Left lung (tissue), 10 donors: ENCODE data around the gene MRI1. TPM values are rescaled to one million over a fixed set of nuclear protein-coding genes. Genes with fewer than 3 reads are reported as not detected.

ENCODE experiments used
- ATAC-seq: fragments of 200-7000 bp; cut with Tn5 transposase; one replicate; pipeline ENCODE4 v1.9.1; 2020; ENCODE audit warnings: moderate library complexity
- DNase-seq, 4 donors: peaks; one replicate each; pipeline ENCODE4 v3.0.0-alpha.2; 2013 to 2020
- H3K27ac ChIP-seq, 2 donors: fragments of 200-600 bp; sonication (generic) in 1 of 2; one replicate each; pipeline versions ENCODE4 v1.5.0 to v1.8.0; 2020 to 2021
- H3K27me3 ChIP-seq, 2 donors: fragments of 200-600 bp; sonication (generic) in 1 of 2; one replicate each; pipeline versions ENCODE4 v1.5.0 to v1.8.0; 2020 to 2021
- H3K36me3 ChIP-seq, 2 donors: fragments of 200-600 bp; sonication (generic) in 1 of 2; one replicate each; pipeline versions ENCODE4 v1.5.0 to v1.8.0; 2020 to 2021
- H3K4me1 ChIP-seq, 2 donors: fragments of 200-600 bp; one replicate each; pipeline ENCODE4 v1.8.0; 2021
- H3K4me3 ChIP-seq, 2 donors: fragments of 200-600 bp; sonication (generic) in 1 of 2; one replicate each; pipeline versions ENCODE4 v1.5.0 to v1.8.0; 2020 to 2021; ENCODE audit warnings: mild to moderate bottlenecking in 1 of 2
- H3K9me3 ChIP-seq, 2 donors: fragments of 200-600 bp; sonication (generic) in 1 of 2; one replicate each; pipeline versions ENCODE4 v1.5.0 to v1.8.0; 2020 to 2021
- intact Hi-C, 2 donors: fragments of 100-400 bp; cut with DNase I; formaldehyde crosslinking; loops; one replicate each; pipeline versions ENCODE4 v1.11.2 to v1.14.2; 2022
- polyA plus RNA-seq, 6 donors: library from polyadenylated mRNA; unstranded; fragments of 120-200 nt; gene quantifications; one replicate each; pipeline ENCODE4 v1.2.1, GENCODE V29; 2013; ENCODE audit not compliant: insufficient read length in 6 of 6
- total RNA-seq, 2 donors: library from RNA; stranded (reverse); fragmentation: NEBNext Ultra II Directional; extraction: Animal tissue kit (Norgen Biotek cat#: 25700); gene quantifications; one replicate each; pipeline ENCODE4 v1.2.1, GENCODE V29; 2021
- TF ChIP-seq, protein P1 (sequence below), 2 donors: fragments of 200-600 bp; sonication (generic) in 1 of 2; IDR thresholded peaks; one replicate each; pipeline versions ENCODE4 v1.5.0 to v1.8.0; 2021; ENCODE audit warnings: antibody characterized with exemption in 2 of 2
- donor health status: DM: no; HTN: yes; CAD: no.
- donor health status: DM: no; HTN: no; CAD: no.

MRI1 gene
- total and polyA plus RNA-seq, 8 donors, result 29.0 to 76.7 (median 47.9) TPM

DNA sequence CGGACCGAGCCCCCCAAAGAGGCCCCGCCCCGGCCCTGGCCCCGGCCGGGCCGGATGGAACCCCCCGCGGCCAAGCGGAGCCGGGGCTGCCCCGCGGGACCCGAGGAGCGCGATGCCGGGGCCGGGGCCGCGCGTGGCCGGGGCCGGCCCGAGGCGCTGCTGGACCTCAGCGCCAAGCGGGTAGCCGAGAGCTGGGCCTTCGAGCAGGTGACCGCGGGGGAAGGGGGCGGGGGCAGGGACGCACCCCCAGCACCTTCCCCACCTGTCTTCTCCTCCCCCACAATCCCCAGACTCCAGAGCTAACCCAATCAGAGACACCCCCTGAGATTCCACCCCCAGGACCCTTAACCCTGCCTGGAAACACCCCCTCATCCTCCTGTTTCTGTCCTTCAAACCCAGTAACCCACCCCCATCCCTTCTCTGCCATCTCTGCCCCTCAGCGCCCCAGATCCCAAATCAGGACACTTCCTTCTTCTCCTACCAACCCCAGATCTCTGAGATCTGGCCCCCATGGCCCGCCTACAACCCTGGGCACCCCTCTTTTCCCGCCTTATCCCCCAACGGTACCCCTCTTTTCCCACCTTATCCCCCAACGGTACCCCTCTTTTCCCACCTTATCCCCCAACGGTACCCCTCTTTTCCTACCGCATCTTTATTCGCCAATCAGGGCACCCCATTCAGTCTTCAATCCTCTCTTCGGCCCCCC lies 31.4 kb downstream of the MRI1 start:
- Histone ChIP-seq H3K4me1 (peaks cover 16 to 37% of the 10 kb centered on the region in 2 donors), H3K27me3 (no peaks in the 10 kb centered on the region), H3K27ac (peak overlapping the region; percentile 85 to 90), H3K9me3 (no peaks in the 10 kb centered on the region), H3K4me3 (peak overlapping the region; percentile 57 to 67), H3K36me3 (no peaks in the 10 kb centered on the region)
- no peak for DNase-seq
- intact Hi-C loops, result no loop called here
- TF ChIP-seq, protein P1, sequence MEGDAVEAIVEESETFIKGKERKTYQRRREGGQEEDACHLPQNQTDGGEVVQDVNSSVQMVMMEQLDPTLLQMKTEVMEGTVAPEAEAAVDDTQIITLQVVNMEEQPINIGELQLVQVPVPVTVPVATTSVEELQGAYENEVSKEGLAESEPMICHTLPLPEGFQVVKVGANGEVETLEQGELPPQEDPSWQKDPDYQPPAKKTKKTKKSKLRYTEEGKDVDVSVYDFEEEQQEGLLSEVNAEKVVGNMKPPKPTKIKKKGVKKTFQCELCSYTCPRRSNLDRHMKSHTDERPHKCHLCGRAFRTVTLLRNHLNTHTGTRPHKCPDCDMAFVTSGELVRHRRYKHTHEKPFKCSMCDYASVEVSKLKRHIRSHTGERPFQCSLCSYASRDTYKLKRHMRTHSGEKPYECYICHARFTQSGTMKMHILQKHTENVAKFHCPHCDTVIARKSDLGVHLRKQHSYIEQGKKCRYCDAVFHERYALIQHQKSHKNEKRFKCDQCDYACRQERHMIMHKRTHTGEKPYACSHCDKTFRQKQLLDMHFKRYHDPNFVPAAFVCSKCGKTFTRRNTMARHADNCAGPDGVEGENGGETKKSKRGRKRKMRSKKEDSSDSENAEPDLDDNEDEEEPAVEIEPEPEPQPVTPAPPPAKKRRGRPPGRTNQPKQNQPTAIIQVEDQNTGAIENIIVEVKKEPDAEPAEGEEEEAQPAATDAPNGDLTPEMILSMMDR (IDR thresholded peaks at IDR 0.05), result no peak
- ATAC-seq, result peak; percentile 0

DNA sequence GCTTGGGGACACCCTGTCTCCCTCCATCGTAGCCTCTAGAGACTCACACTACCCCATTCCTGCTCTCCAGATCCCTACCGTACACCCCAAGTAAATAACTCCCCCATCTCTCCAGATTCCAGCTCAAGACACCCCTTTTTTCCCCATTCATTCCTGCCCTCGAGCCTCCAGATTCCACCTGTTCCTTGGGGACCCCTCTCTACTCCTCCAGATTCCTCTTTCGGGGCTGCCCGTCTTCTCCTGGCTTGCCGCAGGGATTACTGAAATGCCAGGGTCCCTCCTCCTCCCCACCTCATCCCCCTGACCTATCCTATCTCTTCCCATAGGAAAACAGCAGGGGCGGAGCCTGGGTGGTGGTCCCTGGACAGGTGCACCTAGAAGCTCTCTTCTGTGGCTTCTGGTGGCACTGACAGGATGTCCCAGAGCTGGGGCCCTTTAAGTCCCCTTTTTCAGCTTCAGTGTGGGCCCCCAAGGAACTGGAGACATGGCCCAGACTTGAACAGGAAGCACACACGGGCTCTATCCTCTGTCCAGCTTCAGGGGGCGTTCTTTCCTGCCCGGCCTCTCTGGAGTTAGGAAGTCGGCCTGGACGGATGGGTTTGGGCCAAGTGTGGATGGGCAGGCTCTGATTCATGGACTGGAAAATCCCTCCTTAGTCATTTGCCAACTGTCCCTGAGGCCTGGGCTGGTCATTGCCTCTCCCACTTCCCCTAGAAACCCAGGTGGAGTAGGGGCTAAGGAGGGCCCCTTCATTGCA lies 32.2 kb downstream of the MRI1 start:
- DNase-seq, result peak in 2 of 4 donors; percentile 78 to 80

DNA sequence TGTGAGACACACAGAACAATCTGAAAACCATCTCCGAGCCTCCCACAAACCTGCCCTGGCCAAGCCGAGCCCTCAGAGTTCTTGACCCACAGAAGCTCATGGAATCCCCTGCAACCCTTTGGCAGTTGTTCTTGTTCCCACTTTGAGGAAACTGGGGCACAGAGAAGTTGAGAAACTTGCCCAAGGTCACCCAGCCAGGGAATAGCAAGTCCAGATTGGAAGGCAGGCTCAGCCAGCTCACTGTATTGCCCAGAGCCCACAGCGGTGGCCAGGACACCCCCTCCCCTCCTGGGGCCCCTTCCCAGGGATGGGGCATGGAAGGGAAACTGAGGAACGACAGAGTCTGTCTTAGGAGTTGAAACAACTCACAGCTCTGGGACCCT lies 32.7 kb downstream of the MRI1 start:
- TF ChIP-seq, protein P1 (IDR thresholded peaks at IDR 0.05), result no peak
- no peak for DNase-seq
- Histone ChIP-seq H3K9me3 (no peaks in the 10 kb centered on the region), H3K4me3 (peak overlapping the region in 1 of 2 donors; percentile 67), H3K27ac (peak overlapping the region; percentile 85 to 90), H3K36me3 (no peaks in the 10 kb centered on the region), H3K4me1 (peaks cover 16 to 35% of the 10 kb centered on the region in 2 donors), H3K27me3 (no peaks in the 10 kb centered on the region)
- ATAC-seq, result no peak
- intact Hi-C loops, result no loop called here

More for the DNA sequence above, 32.2 kb downstream of the MRI1 start:
- Histone ChIP-seq H3K4me1 (peaks cover 16 to 35% of the 10 kb centered on the region in 2 donors), H3K36me3 (no peaks in the 10 kb centered on the region), H3K4me3 (peak overlapping the region; percentile 17 to 67), H3K27ac (peak overlapping the region; percentile 85 to 90), H3K9me3 (no peaks in the 10 kb centered on the region), H3K27me3 (no peaks in the 10 kb centered on the region)
- intact Hi-C loops, result no loop called here
- ATAC-seq, result peak; percentile 39
- TF ChIP-seq, protein P1 (IDR thresholded peaks at IDR 0.05), result no peak

DNA sequence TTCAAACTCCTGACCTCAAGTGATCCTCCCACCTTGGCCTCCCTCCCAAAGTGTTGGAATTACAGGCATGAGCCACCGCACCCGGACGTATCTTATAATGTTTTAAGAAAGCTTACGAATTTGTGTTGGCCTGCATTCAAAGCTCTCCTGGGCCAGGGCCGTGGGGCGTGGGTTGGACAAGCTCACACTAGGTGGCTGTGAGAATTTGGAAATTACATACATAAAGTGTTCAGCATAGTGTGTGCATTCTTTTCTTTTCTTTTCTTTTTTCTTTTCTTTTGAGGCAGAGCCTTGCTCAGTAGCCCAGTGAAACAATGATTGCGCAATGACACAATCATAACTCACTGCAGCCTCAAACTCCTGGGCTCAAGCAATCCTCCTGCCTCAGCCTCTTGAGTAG lies 33.5 kb downstream of the MRI1 start:
- H3K9me3 ChIP-seq, result no peaks in the 10 kb centered on the region
- H3K4me3 ChIP-seq, result no peak overlapping the region
- TF ChIP-seq, protein P1 (IDR thresholded peaks at IDR 0.05), result no peak
- peak overlapping the region; percentile 85 to 90 for H3K27ac ChIP-seq
- no peak for DNase-seq
- peaks cover 16 to 35% of the 10 kb centered on the region in 2 donors for H3K4me1 ChIP-seq
- no peaks in the 10 kb centered on the region for H3K27me3 ChIP-seq
- intact Hi-C loops, result no loop called here
- no peaks in the 10 kb centered on the region for H3K36me3 ChIP-seq
- no peak for ATAC-seq

DNA sequence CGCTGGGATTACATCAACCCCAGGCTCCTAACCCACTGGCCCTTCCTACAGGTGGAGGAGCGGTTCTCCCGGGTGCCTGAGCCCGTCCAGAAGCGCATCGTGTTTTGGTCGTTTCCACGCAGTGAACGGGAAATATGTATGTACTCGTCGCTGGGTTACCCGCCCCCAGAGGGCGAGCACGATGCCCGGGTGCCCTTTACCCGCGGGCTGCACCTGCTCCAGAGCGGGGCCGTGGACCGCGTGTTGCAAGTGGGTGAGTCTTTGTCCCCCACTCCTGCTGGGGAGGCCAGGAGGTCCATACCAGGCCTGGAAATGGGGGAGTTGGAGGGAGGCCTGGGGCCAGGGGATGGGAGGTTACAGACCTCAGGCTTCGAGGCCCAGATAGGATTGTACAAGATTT lies 35.3 kb downstream of the MRI1 start:
- no peak for DNase-seq
- intact Hi-C loops, result no loop called here
- no peak overlapping the region for H3K4me3 ChIP-seq
- no peak for ATAC-seq
- peaks cover 0 to 1% of the 10 kb centered on the region in 2 donors for H3K36me3 ChIP-seq
- no peaks in the 10 kb centered on the region for H3K27me3 ChIP-seq
- H3K27ac ChIP-seq, result no peak overlapping the region
- H3K4me1 ChIP-seq, result peaks cover 16 to 30% of the 10 kb centered on the region in 2 donors
- H3K9me3 ChIP-seq, result no peaks in the 10 kb centered on the region
- TF ChIP-seq, protein P1 (IDR thresholded peaks at IDR 0.05), result no peak
